Measurements from ENCODE around the gene CFAP65.

CFAP65 gene

DNA sequence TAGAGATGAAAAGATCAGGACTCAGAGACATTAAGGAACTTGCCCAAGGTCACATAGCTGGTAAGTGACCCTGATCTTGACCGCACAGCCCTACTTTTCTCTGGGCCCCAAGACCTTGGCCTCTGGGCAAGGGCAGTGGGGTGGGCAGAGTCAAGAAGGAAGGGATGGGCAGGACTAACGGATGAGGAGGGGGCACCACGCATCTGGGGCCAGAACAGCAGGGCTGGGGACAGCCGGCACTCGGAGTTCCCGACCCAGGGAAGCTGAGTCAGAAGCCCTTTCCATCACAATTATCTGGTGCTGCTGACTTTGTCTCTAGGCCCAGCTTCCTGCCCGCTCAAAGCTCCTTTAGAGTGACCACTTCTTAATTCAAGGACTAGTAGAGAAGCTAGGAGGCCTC, 14.4 kb downstream of the CFAP65 start:
- no peak for TF ChIP-seq CTCF (conservative IDR thresholded peaks at IDR 0.05; ENCODE audit: low read depth, low read length)
- no peak overlapping the region for H3K4me3 ChIP-seq (ENCODE audit: low read depth, low read length)
- DNase-seq (ENCODE audit: low read depth) = no peak

DNA sequence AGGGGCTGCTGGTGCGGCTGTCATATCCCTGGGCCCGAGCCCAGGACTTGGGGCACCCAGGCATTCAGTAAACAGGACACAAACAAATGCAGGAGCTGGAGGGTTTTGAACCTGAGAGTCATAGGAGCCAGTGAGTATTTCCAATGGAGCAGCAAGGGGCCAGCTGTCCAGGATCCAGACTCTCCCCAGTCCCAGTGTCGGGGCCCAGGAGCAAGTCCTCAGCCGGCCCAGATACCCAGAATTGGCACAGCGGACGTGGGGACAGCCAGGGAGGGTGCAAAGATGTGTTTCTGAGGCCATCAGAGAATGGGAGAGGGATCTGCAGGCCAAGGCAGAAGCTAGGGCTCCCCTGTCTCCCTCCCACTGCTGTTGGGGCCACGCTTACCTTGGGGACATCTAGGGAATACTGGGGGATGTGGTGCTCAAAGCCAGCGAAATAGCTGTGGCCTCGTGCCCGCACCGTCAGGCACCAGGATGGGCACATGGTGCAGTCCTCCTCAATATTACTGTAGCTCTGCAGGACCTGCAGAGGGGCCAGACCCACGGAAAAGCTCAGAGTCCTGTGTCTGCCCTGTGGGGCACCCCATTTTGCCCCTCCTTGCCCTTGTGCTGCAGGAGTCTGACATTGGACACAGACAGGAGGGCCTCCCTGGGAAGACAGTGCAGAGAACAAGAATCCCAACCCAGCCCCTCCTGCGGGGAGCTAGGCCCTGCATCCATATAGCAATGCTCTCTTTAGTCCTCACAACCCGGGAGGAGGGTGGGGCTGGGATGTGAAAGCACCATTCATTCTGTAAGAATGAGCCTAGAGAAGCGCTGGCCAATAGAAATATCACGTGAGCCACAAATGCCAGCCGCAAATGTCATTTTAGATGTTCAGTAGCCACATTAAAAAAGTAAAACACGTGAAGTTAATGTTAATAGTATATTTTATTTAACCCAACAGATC, 15.4 kb downstream of the CFAP65 start:
- no peak for TF ChIP-seq CTCF (conservative IDR thresholded peaks at IDR 0.05; ENCODE audit: low read depth, low read length)

DNA sequence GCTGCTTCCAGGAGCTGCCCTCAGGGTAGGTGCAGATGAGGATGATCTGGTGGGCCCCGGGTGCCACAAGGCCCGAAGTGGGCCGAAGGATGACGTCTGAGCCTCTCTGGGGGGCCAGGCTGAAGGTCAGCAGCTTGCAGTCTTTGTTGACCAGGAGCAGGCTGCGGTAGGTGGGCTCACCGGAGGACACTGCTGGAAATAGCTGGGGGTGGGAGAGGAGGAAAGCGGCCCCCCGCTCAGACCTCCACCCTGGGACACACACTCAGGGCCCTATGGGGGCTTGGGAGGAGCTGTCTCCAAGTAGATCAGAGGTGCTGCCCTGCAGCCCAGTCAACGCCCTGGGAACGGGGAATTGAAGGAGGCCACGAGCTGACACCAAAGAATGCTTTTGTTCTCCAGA, 17.3 kb downstream of the CFAP65 start:
- H3K4me3 ChIP-seq (ENCODE audit: low read depth, low read length) = no peak overlapping the region
- TF ChIP-seq CTCF (conservative IDR thresholded peaks at IDR 0.05; ENCODE audit: low read depth, low read length) = no peak

More for the DNA sequence above, 15.4 kb downstream of the CFAP65 start:
- no peak for DNase-seq (ENCODE audit: low read depth)
- H3K4me3 ChIP-seq (ENCODE audit: low read depth, low read length) = no peak overlapping the region

GRCh38 chr2:219023045-219023605, 18.2 kb downstream of the CFAP65 start:
- DNase-seq (ENCODE audit: low read depth) = no peak
- no peak for TF ChIP-seq CTCF (conservative IDR thresholded peaks at IDR 0.05; ENCODE audit: low read depth, low read length)
- no peak overlapping the region for H3K4me3 ChIP-seq (ENCODE audit: low read depth, low read length)

More for the DNA sequence above, 17.3 kb downstream of the CFAP65 start:
- DNase-seq (ENCODE audit: low read depth) = no peak

- no peak for DNase-seq (ENCODE audit: low read depth)
- H3K4me3 ChIP-seq (ENCODE audit: low read depth, low read length) = no peak overlapping the region
- TF ChIP-seq CTCF (conservative IDR thresholded peaks at IDR 0.05; ENCODE audit: low read depth, low read length) = no peak
Measured at GRCh38 chr2:219022616-219023015, 18.7 kb downstream of the CFAP65 start.

GRCh38 chr2:219022041-219022440, 19.3 kb downstream of the CFAP65 start:
- no peak for DNase-seq (ENCODE audit: low read depth)
- no peak overlapping the region for H3K4me3 ChIP-seq (ENCODE audit: low read depth, low read length)
- TF ChIP-seq CTCF (conservative IDR thresholded peaks at IDR 0.05; ENCODE audit: low read depth, low read length) = no peak
